IMR-90 (cell line): ENCODE results near the gene TPH1. TPM values are rescaled to one million over a fixed set of nuclear protein-coding genes. Genes with fewer than 3 reads are reported as not detected.
A peak's percentile ranks its signal among the peaks of the same experiment; 100 is the strongest.

ENCODE experiments used
- CEBPB ChIP-seq: IDR thresholded peaks from 2 replicates; pipeline ENCODE4 v1.6.1; 2012; ENCODE audit warnings: low read depth, low read length, improper control_type of control experiment
- FOS ChIP-seq: fragments of 150-350 bp; IDR thresholded peaks from 2 replicates; pipeline ENCODE4 v1.6.1; 2016; ENCODE audit warnings: low read depth, low read length
- MXI1 ChIP-seq: IDR thresholded peaks from 2 replicates; pipeline ENCODE4 v1.6.1; 2012; ENCODE audit warnings: low read depth, mild to moderate bottlenecking, low read length, moderate library complexity, borderline replicate concordance
- NFE2L2 ChIP-seq: fragments of 150-350 bp; IDR thresholded peaks from 2 replicates; pipeline ENCODE4 v1.6.1; 2016; ENCODE audit warnings: low read depth, mild to moderate bottlenecking, low read length
- POLR2A ChIP-seq: IDR thresholded peaks from 2 replicates; pipeline ENCODE4 v1.6.1; 2012; ENCODE audit warnings: mild to moderate bottlenecking, low read depth, low read length
- RFX5 ChIP-seq: IDR thresholded peaks from 2 replicates; pipeline ENCODE4 v1.8.0; 2012; ENCODE audit warnings: low read depth, mild to moderate bottlenecking, low read length, moderate library complexity
- polyA plus RNA-seq, 3 experiments: library from polyadenylated mRNA; depleted of rRNA; stranded (reverse); fragments of >200 nt; gene quantifications; 2 replicates each; pipeline ENCODE4 v1.2.3, GENCODE V29; 2012; ENCODE audit warnings: low replicate concordance in 1 of 3
- total RNA-seq: library from RNA; depleted of rRNA; stranded (reverse); fragments of >200 nt; gene quantifications from 2 replicates; pipeline ENCODE4 v1.2.3, GENCODE V29; 2012
- TF ChIP-seq, protein P1 (sequence below): fragments of 150-350 bp; IDR thresholded peaks from 2 replicates; pipeline ENCODE4 v1.6.1; 2017; ENCODE audit warnings: mild to moderate bottlenecking, antibody characterized with exemption, low read length, low read depth

Gene TPH1
- total and polyA plus RNA-seq, 2 of the 4 experiments (the other 2 are of a cell fraction) = under 0.01 to 0.07 TPM

DNA sequence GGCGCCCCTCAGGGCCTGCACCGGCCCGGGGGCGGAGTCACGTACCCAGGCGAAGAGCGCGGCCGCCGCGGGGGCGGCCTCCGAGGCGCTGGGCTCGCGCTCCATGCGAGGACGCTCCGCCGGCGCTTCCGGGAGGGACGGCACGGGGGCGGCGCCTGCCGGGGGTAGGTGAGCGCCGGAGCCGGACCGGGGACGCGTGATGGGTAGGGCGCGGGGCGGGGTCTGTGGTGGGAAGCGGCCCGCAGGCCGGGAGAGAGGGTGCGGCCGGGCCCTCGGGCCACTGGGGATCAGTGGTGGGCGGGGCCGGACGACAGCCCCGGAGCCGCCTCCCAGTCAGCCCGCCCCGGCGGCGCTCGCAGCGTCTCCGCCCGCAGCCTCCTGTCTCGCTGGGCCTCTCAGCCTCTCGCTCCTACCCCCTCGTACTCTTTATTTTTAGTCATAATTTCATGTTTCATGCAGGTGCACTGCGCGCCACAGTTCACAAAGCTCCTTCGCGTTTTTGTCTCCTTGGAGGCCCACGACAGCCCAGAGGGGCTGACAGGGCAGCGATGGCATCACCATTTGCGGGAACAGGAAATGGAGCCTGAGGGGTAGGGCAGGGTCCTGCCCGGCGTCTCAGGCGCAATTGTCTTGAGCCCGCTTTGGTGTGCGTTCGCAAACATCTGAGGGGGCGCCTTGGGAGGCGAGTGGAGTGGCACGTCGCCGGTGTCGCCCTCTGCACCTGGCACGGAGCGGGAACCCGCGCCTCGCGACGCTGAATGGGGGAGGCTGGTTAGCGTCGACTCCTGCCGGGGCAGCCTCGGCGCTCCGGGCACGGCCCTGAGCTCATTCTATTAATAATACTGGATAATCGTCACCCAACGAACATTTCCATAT, 32.9 kb downstream of the TPH1 start, which contains the start of gene SERGEF (continued):
- TF ChIP-seq NFE2L2 (no peak), CEBPB (no peak), POLR2A (no peak), RFX5 (no peak), FOS (no peak), MXI1 (peak; percentile 31; the same call in 1 of the 2 replicates)
- TF ChIP-seq, protein P1, sequence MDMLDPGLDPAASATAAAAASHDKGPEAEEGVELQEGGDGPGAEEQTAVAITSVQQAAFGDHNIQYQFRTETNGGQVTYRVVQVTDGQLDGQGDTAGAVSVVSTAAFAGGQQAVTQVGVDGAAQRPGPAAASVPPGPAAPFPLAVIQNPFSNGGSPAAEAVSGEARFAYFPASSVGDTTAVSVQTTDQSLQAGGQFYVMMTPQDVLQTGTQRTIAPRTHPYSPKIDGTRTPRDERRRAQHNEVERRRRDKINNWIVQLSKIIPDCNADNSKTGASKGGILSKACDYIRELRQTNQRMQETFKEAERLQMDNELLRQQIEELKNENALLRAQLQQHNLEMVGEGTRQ = no peak
